CD14-positive monocyte (primary cell): ENCODE results near the gene ASTN2. TPM values are rescaled to one million over a fixed set of nuclear protein-coding genes. Genes with fewer than 3 reads are reported as not detected.

Experiments used
- DNase-seq, 3 donors: peaks; one replicate each; pipeline ENCODE4 v3.0.0-alpha.2; 2011 to 2022
- H2AFZ ChIP-seq: 2 replicates; pipeline ENCODE4 v1.6.0; 2012; ENCODE audit warnings: mild to moderate bottlenecking, low read depth, low read length, inconsistent platforms; ENCODE audit not compliant: insufficient read depth, poor library complexity, severe bottlenecking
- H3K27ac ChIP-seq, 2 donors: 1 replicate in 1 of 2; 2 replicates in 1 of 2; pipeline ENCODE4 v1.5.1; 2012 to 2013; ENCODE audit warnings: low read length in 2 of 2, control low read depth in 1 of 2, inconsistent platforms in 1 of 2, low read depth in 1 of 2, mild to moderate bottlenecking in 1 of 2
- H3K27me3 ChIP-seq, 2 donors: one replicate each; pipeline versions ENCODE4 v1.6.0 to v1.6.1; 2011 to 2013; ENCODE audit warnings: low read length in 2 of 2; ENCODE audit not compliant: control insufficient read depth in 2 of 2, insufficient read depth in 2 of 2
- H3K36me3 ChIP-seq, 2 donors: replicated peaks in 1 of 2; 1 replicate in 1 of 2; 2 replicates in 1 of 2; pipeline versions ENCODE4 v1.5.1 to v1.6.1; 2012 to 2013; ENCODE audit warnings: low read length in 2 of 2, control low read depth in 1 of 2, inconsistent platforms in 1 of 2, mild to moderate bottlenecking in 1 of 2; ENCODE audit not compliant: insufficient read depth in 2 of 2, control insufficient read depth in 1 of 2
- H3K4me1 ChIP-seq, 2 donors: 1 replicate in 1 of 2; 2 replicates in 1 of 2; pipeline versions ENCODE4 v1.5.1 to v1.6.1; 2012 to 2013; ENCODE audit warnings: low read length in 2 of 2, control low read depth in 1 of 2, inconsistent platforms in 1 of 2, mild to moderate bottlenecking in 1 of 2, moderate library complexity in 1 of 2; ENCODE audit not compliant: insufficient read depth in 2 of 2, control insufficient read depth in 1 of 2
- H3K4me2 ChIP-seq: replicated peaks from 2 replicates; pipeline ENCODE3; 2012; ENCODE audit warnings: low read length, moderate library complexity, mild to moderate bottlenecking; ENCODE audit not compliant: poor library complexity, severe bottlenecking; ENCODE audit errors: extremely low read depth
- H3K4me3 ChIP-seq, 3 experiments: fragments of 200-600 bp in 1 of 3; sonication (generic) in 1 of 3; replicated peaks in 1 of 3; 1 replicate in 2 of 3; 2 replicates in 1 of 3; pipeline ENCODE4 v1.5.1; 2011 to 2013; ENCODE audit warnings: low read length in 3 of 3, mild to moderate bottlenecking in 3 of 3, control low read depth in 2 of 3, low read depth in 2 of 3, inconsistent platforms in 1 of 3, moderate library complexity in 1 of 3
- H3K79me2 ChIP-seq: 2 replicates; pipeline ENCODE4 v1.6.0; 2012; ENCODE audit warnings: mild to moderate bottlenecking, control low read depth, inconsistent platforms, low read length, moderate library complexity; ENCODE audit not compliant: insufficient read depth
- H3K9ac ChIP-seq: 2 replicates; pipeline ENCODE4 v1.6.0; 2017; ENCODE audit warnings: low read length, mild to moderate bottlenecking; ENCODE audit not compliant: insufficient read depth, poor library complexity, severe bottlenecking
- H3K9me3 ChIP-seq, 2 donors: replicated peaks in 1 of 2; 1 replicate in 1 of 2; 2 replicates in 1 of 2; pipeline versions ENCODE4 v1.5.1 to v1.6.1; 2012 to 2013; ENCODE audit warnings: low read length in 2 of 2, control low read depth in 1 of 2; ENCODE audit not compliant: control insufficient read depth in 1 of 2, insufficient read depth in 1 of 2
- H4K20me1 ChIP-seq: 2 replicates; pipeline ENCODE4 v1.6.0; 2012; ENCODE audit warnings: mild to moderate bottlenecking, low read length, control low read depth, moderate library complexity; ENCODE audit not compliant: insufficient read depth
- H3K27ac Mint-ChIP-seq, 7 donors: one replicate each; pipeline ENCODE4 v1.8.0; 2020; ENCODE audit warnings: mild to moderate bottlenecking in 7 of 7, mixed read lengths in 7 of 7, moderate library complexity in 6 of 7, inconsistent platforms in 2 of 7
- H3K27me3 Mint-ChIP-seq, 3 donors: one replicate each; pipeline ENCODE4 v1.8.0; 2021 to 2022; ENCODE audit warnings: low read depth in 3 of 3, mild to moderate bottlenecking in 3 of 3, mixed read lengths in 3 of 3, moderate library complexity in 3 of 3, inconsistent platforms in 1 of 3
- H3K36me3 Mint-ChIP-seq, 2 donors: one replicate each; pipeline ENCODE4 v1.8.0; 2020; ENCODE audit warnings: mixed read lengths in 2 of 2, inconsistent platforms in 1 of 2, mild to moderate bottlenecking in 1 of 2
- H3K4me1 Mint-ChIP-seq: one replicate; pipeline ENCODE4 v1.8.0; 2020; ENCODE audit warnings: mild to moderate bottlenecking, mixed read lengths
- H3K4me3 Mint-ChIP-seq, 2 donors: one replicate each; pipeline ENCODE4 v1.8.0; 2020; ENCODE audit warnings: mild to moderate bottlenecking in 2 of 2, mixed read lengths in 2 of 2, moderate library complexity in 1 of 2
- H3K9me3 Mint-ChIP-seq, 7 donors: one replicate each; pipeline ENCODE4 v1.8.0; 2020 to 2022; ENCODE audit warnings: mixed read lengths in 7 of 7, mild to moderate bottlenecking in 6 of 7, moderate library complexity in 6 of 7, inconsistent platforms in 2 of 7
- CTCF ChIP-seq: fragments of 200-600 bp; IDR thresholded peaks from one replicate; pipeline ENCODE4 v1.8.0; 2022; ENCODE audit warnings: antibody characterized with exemption, mild to moderate bottlenecking
- WGBS: methylation state at CpG from one replicate; pipeline ENCODE4 v1.1.5; 2013; ENCODE audit warnings: missing lambda C conversion rate; ENCODE audit not compliant: insufficient coverage; 5-methylcytosine and 5-hydroxymethylcytosine counted together
- intact Hi-C, 2 donors: fragments of 100-400 bp; cut with micrococcal nuclease; formaldehyde crosslinking; loops; one replicate each; pipeline versions ENCODE4 v1.15.0 to v1.15.1; 2023
- polyA plus RNA-seq, 3 donors: library from polyadenylated mRNA; depleted of rRNA in 1 of 3; unstranded in 2 of 3; stranded (reverse) in 1 of 3; fragments of 300-500 nt in 2 of 3; fragments of >200 nt in 1 of 3; fragmentation: Illumina TruSeq in 2 of 3; gene quantifications; 1 replicate in 2 of 3; 2 replicates in 1 of 3; pipeline ENCODE4 v1.2.3, GENCODE V29; 2012 to 2021

ASTN2 gene
- polyA plus RNA-seq, 3 donors: not detected

DNA sequence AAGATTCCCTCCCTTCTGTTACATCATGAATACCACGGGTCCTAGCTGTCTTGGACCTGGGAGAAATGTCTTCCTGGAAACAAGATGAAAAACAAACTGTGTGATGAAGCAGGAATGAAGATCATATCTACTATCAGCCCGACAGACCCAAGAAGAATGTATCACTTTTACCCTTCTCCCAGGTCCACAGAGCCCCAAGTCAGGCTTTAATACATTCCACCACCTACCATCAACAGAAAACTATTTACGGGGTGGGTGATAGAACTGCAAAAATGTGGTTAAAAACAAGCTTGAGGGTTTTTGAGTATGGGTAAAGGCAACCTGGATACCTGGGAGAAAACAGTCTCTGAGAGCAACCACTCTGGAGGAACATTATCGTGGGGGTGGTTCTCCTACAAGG, 400.8 kb downstream of the ASTN2 start:
- Histone ChIP-seq H3K4me1 (no peaks in the 10 kb centered on the region), H3K27ac (no peak overlapping the region), H2AFZ (no peak overlapping the region), H3K9ac (no peak overlapping the region), H3K4me3 (no peak overlapping the region), H3K36me3 (no peaks in the 10 kb centered on the region), H3K27me3 (no peaks in the 10 kb centered on the region), H4K20me1 (no peaks in the 10 kb centered on the region), H3K9me3 (peaks cover 0 to 4% of the 10 kb centered on the region in 2 donors), H3K4me2 (no peak overlapping the region), H3K79me2 (no peaks in the 10 kb centered on the region)
- no peaks in the 10 kb centered on the region for H3K36me3 Mint-ChIP-seq
- no peak overlapping the region for H3K27ac Mint-ChIP-seq
- H3K9me3 Mint-ChIP-seq: peaks cover 0 to 5% (median 2%) of the 10 kb centered on the region in 7 donors
- H3K4me1 Mint-ChIP-seq: no peaks in the 10 kb centered on the region
- no peak overlapping the region for H3K4me3 Mint-ChIP-seq
- intact Hi-C loops: no loop called here
- DNase-seq: no peak
- H3K27me3 Mint-ChIP-seq: peaks cover 0 to 4% (median 0%) of the 10 kb centered on the region in 3 donors
- no peak for TF ChIP-seq CTCF
- WGBS: 100% methylated on average over 1 of the region's 4 CpGs

GRCh38 chr9:117013440-117013995, 401.3 kb downstream of the ASTN2 start:
- no peak overlapping the region for H2AFZ ChIP-seq
- no peak overlapping the region for H3K4me3 ChIP-seq
- Mint-ChIP-seq H3K36me3 (no peaks in the 10 kb centered on the region), H3K27me3 (peaks cover 0 to 5% (median 0%) of the 10 kb centered on the region in 3 donors), H3K9me3 (peaks cover 0 to 5% (median 2%) of the 10 kb centered on the region in 7 donors), H3K4me3 (no peak overlapping the region), H3K4me1 (no peaks in the 10 kb centered on the region), H3K27ac (no peak overlapping the region)
- no peaks in the 10 kb centered on the region for H3K4me1 ChIP-seq
- H3K27ac ChIP-seq: no peak overlapping the region
- no peak for TF ChIP-seq CTCF
- no peak overlapping the region for H3K9ac ChIP-seq
- H3K27me3 ChIP-seq: no peaks in the 10 kb centered on the region
- H4K20me1 ChIP-seq: no peaks in the 10 kb centered on the region
- H3K36me3 ChIP-seq: no peaks in the 10 kb centered on the region
- no peak overlapping the region for H3K4me2 ChIP-seq
- peaks cover 0 to 4% of the 10 kb centered on the region in 2 donors for H3K9me3 ChIP-seq
- no CpG with 5 or more reads among the region's 4 CpGs for WGBS
- DNase-seq: no peak
- H3K79me2 ChIP-seq: no peaks in the 10 kb centered on the region
- intact Hi-C loops: no loop called here
